Nucleus accumbens (tissue), 56 donors: Measurements from ENCODE around the gene NFATC2.

Experiments
- DNase-seq, 56 donors: peaks; one replicate each; lab custom pipeline; 2025; lab: John Stamatoyannopoulos, UW

The NFATC2 gene

DNA sequence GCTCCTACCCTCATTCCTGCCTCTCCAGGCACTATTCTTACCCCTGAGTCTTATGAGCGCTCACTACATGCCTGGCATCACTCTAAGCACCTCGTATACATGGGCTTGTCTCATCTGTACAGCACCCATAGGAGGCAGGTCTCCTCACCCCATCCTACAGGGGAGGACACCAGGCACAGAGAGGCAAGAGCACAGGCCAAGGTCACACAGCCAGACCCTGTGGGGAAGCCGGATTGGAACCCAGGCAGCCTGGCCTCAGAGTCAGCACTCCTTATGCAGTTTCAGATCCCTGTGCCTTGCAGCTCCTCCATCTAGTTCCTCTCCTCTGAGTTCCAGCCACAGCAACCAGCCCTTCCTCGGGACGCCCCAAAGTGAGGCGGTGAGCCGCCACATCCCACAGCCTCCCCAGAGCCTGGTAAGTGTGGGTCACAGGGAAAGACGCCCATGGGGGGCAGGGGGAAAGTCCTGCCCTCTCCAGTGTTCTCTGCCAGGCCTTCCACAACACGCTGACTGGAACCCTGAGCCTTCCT is 103.3 kb downstream of the NFATC2 start:
- peak in 1 of 56 donors; percentile 8 for DNase-seq

DNA sequence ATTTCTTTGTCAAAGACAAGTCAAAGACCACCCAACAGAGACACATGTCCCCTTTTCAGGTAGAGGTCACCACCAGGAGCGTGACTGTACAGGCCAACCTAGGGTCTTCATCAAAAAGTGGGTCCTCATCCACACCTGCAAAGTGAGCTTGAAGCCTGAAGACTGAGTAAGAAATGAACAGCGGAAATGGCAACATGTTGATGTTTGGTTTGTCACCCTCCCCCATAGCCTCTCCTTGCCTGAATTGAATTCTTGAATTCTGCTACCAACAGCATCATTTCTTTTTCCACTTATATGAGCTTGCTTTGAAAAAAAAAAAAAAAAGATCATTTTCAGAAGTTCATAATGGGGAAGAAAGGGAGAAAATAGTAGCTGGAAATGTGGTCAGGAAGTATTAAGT is 104.4 kb downstream of the NFATC2 start:
- DNase-seq = no peak

DNA sequence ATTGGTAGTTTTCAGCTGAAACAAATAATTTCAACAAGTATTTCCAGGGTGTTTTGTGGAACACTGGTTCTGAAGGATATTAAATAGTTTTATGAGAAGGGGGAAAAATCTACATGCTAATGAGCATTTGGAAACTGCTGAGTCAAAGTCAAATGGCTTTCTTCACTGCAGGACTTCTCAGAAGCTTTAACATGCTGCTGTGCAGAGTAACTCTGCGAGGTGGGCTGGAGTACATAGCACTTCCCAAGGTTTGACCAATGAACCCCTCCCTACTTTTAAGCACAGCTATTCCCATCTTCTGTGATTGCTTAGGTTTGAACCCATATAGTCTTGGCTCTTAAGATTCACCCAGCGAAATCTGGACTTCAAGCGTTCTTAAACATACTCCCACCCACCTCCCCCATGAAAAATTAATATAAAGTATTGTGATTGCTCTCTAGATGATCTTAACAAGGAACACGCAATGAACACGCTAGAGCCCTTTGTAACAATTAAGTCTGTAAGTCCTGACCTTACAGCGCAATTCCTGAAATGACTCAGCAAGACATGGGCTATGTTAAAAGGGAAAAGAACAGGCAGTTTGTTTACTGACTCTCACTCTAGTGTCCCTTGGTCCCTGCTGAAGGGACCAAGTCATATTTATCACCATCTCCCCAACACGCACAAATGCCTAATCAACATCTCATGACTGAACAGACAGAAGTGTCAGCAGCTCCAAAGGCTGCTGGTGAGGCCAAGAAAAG is 105.2 kb downstream of the NFATC2 start:
- DNase-seq = no peak

DNA sequence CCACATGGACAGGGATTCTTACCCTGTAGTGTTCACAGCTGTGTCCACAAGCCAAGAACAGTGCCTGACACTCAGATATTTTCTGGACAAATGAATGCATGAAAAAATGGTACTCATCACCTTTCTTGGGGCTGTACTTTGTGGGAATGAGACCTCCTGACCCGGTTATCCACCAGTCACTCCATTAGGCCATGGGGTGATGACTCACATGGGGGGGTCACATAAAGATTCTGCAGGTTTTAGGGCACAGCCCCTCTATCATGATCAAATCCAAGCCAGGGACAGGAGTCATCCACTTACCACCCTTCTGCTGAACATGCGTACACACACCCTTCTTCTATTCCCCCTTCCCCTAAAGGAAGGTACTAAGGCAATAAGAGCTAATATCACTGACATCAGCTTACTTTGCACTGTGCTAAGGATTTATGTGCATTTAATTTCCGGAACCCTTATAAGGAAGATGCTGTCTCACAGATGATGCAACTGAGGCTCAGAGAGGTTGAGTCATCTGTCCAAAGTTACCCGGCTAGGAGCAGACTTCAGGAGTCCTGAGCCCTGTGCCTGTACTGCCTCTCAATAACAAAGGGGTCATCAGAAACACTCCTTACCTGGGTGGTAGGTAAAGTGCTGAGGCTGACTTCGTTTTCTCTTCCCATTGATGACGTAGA is 107.8 kb downstream of the NFATC2 start:
- DNase-seq = no peak

DNA sequence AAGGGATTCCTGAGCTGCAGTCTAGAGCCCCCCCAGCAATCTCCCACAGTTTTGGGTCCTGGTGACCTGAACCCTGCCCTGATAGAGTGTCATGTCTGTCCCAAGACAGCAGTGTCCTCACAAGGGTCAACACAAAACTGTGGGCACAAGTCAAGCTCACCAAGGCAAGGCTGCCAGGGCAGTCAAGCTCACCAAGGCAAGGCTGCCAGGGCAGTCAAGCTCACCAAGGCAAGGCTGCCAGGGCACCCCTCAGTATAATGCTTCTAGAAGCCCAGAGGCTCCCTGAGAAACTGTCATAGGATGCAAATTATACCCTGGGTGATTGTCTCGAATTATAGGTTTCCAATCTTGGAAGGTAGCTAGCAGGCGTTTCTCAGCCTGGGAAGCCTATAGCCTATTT is 108.5 kb downstream of the NFATC2 start:
- DNase-seq = no peak

DNA sequence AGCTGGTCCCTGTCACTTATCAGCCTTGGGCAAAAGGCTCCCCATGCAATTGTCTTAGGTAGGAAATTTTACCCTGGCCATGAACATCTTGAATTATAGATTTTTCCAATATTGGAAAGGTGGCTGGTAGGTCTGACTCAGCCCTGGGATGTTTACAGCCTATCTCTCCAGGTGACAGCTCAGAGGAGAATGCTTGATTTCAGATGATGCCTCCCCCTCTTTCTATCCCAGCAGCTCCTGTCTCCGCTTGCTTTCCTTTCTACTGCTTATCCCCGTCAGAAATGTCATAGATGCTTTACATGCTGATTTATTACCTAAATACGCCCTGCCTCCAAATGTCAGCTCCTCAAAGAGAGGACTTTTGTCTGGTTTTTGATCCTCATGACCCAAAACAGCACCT is 109.6 kb downstream of the NFATC2 start:
- DNase-seq = peak in 9 of 56 donors; percentile 6 to 35 (median 28)

DNA sequence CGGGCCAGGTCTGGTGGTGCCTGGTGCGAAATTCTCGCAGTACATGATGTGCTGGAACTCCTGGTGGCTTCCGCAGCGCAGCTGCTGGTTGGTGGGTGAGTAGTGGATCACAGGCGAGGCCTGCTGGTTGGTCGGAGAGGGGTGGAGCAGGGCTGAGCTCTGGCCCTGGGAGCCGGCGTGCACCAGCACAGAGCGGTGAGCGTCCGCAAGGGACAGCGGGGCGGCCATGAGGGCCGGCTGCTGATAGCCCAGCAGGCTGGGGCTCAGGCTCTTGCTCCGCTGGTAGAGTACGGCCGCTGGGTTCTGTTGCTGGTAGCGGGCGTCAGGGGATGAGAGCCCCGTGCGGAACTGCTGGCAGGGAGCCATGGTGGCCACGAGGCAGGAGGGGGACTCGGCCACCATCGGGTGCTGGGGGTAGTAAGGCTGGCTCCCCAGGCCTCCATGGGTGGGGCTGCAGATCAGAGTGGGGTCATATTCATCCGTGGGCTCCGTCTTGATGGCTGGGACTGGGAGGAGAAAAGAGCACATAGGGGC is 110.2 kb downstream of the NFATC2 start:
- DNase-seq = no peak

DNA sequence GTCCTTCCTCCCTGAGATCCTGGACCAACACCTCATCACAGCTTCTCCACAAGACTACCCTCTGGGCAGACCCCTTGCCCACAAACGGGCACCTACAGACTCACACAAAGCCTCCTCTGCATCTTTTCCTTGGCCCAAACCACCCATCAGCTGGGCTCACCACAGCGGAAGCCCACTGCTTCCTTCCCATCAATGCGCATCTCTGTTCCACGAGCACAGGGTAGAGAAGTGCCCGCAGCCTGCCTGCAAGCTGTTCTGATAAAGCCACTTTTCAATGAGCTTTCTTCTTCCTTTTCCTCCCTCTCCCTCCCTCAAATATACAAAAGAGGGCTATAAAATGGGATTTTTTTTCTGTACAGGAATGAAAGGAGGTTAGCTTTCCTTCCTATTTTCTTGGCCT is 111.2 kb downstream of the NFATC2 start:
- DNase-seq = peak in 2 of 56 donors; percentile 5 to 8

DNA sequence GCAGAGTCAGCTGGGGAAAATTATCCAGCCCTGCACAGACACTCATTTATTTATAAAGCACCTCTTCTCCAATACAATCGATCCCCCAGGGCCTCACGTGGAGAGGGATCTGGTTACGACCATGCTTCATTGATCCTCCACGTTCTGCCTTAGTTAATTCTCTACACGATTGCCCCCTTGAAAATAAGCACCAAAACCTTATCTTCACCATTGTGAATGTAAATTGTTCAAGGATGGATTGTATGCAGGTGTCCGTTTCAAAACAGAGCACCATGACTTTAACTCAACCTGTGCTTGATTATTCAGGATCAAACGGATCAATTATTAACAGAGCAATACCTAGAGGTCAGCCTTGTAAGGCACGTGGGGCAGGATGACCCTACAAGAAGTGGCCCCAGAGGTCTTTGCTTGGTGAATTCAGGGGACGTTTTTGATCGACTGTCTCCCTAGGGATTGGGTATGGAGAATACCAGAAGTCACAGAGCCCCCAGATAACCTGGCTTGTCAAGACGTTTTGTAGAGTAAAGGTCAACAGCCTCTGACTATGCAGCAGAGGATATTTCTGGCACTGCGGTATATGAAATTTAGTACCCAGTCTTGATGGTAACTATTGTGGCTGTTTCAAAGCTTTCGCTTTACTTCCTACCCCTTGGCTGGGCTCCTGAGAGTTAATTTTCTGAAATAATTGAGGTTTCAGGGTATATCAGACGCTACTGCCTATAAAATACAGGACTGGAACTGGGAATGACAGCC is 112.1 kb downstream of the NFATC2 start:
- DNase-seq = no peak

DNA sequence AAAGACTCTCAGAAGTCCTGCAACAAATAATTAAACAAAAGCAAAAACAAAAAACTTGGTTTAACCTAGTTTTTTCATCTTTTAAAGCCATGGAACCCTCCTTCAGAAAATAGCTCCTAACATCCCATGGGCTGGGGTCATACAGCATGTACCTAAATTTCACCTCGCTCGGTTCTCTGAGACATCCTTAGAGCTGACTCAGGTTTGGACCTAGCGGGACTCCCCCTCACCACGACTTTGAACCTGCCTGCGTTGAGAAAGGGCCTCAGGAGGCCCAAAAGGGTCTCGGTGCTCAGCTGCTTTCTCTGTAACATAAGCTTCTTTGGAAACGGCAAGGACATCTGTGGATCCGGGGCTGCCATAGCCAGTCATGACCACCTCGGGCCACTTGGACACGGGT is 112.8 kb downstream of the NFATC2 start:
- DNase-seq = no peak

DNA sequence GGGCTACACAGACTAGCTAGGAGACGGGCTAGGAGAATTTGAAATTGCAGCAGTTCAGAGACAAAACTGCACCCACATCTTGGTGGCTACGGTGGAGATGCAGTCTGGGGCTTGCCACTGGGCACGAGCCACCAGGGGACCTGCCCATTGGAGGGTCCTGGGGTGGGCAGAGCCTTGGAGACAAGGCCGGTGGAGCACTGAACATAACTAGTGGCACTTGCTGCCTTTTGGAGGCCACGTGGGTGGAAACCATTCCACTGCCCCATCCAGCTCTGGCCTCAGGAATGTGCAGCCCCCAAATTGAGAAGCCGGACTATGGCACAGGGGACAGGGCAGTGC is 113.4 kb downstream of the NFATC2 start:
- DNase-seq = no peak

DNA sequence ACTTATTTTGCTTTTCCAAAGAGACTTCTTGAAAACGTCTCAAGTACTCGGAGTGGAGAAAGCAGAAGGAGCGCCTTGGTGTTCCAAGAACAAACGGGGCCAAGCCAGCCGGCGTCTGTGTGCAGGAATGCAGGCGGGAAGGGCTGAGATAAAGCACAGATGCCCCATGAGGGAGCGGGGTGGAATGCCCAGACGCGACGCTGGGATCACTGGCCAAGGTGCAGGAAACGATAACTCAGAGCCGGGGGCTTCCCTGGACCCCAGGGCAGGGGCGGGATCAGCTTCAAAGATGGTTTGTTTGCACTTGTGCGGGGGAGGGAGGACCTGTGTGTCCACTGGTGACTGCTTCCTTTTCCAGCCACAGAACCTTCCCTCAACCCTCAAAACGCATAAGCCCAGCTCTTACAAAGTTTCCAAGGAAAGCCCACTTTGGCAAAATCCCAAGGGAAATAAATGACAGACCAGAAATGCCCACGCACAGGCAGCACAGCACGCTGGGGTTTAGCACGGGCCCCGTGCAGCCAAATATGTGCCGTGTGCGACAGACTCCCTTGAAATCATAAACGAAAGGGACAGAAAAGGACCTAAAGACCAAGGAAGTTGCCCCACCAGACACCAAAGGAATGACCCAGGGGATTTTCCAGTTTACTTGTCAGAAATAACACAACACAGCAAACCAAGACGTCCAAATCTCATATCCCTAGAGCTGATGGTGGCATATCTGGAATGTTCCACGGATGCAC is 113.9 kb downstream of the NFATC2 start:
- no peak for DNase-seq

DNA sequence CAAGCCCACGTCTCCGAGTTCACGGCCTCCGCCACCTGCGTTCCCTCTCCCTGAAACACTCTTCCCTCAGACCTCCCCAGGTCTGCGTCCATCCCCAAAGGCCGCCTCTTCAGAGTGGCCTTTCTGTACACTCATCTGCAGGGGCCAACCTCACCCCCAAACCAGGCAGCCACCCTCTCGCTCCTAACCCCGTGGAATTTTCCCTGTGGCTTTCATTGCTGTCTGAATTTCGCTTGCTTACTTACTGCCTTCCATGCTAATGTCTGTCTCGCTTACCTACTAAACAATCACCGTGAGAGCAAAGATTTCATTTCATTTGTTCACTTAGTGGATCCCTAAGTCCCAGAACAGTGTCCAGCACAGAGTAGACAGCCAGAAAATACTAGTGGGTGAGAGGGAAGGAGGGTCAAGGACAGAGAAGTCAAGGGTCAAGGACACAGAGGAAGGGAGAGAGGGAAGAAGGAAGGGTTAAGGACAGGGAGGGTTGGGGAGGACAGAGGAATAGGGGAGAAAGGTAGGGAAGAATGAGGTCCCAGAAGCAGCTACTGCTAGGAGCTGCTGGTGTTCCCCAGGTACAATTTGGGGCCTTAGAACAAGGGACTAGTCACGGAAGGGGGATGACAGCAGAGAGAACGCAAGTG is 114.7 kb downstream of the NFATC2 start:
- no peak for DNase-seq

DNA sequence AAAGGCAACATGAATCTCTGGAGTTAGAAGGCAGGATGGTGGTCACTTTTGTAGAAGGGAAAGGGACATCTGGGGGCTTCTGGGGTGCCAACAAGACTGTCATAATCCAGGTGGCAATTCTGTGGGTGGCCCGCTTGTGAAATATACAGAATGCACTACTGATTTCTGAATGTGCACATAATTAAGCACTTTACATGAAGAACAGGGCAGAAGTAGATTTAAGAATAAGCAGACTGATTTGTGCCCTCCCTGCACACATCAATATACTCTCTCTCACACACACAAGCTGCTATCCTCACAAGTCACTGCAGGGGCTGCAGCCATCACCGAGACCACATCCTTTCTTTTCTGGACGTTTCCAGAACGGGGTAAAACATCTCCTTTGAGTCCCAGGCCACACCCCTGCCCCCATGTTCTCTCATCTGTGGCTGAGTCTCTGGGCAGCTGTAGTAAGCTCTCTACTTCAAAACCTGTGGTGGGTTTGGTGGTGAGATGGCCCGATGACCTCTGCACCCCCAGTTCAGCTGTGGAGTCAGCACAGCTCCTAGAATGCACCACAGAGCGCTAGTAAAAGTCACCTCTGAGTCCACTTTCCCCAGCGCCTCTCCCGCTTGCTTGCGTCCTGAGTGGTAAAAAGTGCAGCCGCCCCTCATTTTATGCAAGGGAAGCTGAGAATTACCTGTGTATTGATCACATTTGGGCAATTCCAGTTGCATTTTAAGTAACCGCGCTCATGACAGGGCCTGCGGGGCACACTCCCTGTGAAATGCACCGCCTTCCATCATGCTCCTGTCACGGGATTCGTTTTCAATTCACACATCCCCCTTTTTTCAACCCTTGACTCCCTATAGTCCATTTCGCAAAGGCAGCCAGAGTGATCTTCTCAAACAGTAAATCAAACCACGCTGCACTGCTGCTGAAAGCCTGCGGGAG is 115.5 kb downstream of the NFATC2 start:
- no peak for DNase-seq

DNA sequence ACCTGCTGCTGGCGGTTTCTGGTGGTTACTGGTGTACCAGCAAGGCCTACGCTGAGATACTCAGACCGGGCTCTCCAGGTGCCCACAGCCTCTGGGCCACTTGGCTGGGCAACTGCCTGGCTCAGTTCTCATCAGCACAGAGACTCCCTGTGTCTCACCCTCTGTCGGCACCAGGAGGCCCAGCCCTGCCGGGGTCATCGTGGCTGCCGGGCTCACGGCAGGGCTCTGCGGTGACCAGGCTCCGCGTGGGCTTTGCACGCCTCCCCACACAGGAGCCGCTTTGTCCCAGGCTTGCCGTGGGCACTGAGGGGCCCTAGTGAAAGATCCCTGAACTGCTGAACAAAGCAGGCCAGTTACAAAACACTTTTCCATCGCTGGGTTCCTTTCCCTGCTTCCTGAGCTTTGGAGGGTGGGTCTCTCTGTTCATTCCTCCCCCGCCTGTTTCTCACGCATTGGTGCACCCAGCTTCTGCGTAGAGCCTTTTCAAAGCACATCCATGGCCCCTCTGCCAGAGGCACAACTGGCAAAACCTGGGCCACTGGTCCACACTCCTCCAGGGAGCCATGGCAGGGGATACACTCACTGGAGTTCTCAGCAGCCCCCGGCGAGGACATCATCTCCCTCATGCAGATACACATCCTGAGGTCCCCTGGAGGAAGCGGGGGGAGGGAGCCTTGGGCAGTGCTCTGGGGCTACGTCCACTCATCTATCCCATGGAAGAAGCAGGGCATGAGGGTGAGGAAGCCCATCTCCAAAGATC is 117.0 kb downstream of the NFATC2 start:
- DNase-seq = no peak

DNA sequence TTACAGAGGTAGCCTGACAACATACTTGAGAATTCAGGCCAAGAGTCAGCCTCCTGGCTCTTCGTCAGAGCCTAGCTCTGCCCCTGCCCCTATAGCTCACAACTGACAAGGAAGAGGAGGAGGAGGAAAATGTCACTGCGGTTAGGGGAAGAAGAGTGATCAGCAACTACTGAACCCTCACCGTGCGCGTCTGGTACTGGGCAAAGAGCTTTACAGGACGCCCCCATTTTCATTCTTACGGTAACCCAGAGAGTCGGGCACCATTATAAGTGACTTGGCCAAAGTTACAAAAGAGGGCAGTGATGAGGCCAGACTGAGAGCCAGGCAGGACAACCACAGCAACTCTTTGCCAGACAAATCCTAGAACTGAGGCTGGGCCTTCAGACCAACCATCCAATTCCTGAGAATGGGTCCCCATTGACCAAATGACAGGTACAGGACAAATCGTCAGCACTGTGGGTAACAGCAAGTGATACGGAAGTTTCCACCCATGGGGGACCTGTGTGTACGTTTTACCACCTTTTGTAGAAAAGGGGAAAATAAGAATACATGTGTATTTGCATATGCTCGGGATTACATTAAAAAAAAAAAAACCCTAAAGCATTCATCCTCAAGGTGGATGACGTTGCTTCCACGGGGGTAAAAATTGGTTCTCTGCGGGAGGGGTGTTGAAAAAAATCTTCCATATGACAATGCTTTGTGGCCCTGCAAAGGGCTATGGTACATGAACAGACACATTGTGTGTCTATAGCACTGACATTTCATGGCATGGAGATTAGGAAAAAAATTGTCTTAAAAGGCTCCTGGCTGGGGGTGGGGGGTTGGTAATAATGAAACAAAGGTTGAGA is 118.0 kb downstream of the NFATC2 start:
- DNase-seq = no peak

DNA sequence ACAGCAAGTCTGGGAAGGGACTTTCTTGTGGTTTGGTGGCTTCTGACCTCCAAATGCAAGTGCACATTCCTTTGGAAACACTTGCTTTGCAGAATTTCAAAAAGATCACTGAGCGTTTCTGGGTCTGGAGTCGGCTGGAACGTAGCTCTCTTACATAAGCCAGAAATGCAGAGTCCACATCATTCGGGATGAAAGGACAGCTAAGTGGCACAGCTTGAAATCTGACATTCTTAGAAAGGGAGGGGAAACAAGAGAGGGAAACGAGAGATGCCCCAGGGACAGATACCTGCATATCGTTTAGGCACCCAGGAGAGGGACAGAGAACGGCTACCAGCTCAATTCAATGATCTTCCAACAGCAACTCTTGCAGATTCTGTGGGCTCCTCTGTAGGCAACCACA is 118.7 kb downstream of the NFATC2 start:
- DNase-seq = no peak
